GM18870 (cell line): ENCODE data around the gene SLC18A3.

Experiments
- ATAC-seq: cut with Tn5 transposase; IDR thresholded peaks from one replicate; pipeline ENCODE4 v1.9.1; 2021; ENCODE audit warnings: moderate library complexity; ENCODE audit not compliant: unreplicated experiment

Gene SLC18A3

GRCh38 chr10:49647985-49648795 lies 38.1 kb downstream of the SLC18A3 start:
- no peak for ATAC-seq

DNA sequence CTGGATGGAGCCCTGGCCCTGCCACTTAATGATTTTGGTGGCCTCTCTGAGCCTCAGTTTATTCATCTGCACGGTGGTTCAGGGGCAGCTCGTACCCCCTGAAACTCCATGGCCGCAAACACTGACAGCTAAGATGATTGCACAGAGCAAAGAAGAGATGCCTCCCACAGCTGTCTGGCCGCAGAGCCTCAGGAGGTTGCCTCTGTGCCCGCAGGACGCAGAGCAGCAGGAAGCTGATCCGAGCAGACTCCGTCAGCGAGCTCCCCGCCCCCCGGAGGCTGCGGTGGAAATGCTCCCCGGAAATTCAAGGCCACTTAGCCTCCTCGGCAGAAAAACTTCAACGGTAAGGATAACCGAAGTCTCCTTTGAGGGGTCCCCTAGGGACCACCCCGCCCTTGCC lies 39.2 kb downstream of the SLC18A3 start:
- ATAC-seq: no peak

DNA sequence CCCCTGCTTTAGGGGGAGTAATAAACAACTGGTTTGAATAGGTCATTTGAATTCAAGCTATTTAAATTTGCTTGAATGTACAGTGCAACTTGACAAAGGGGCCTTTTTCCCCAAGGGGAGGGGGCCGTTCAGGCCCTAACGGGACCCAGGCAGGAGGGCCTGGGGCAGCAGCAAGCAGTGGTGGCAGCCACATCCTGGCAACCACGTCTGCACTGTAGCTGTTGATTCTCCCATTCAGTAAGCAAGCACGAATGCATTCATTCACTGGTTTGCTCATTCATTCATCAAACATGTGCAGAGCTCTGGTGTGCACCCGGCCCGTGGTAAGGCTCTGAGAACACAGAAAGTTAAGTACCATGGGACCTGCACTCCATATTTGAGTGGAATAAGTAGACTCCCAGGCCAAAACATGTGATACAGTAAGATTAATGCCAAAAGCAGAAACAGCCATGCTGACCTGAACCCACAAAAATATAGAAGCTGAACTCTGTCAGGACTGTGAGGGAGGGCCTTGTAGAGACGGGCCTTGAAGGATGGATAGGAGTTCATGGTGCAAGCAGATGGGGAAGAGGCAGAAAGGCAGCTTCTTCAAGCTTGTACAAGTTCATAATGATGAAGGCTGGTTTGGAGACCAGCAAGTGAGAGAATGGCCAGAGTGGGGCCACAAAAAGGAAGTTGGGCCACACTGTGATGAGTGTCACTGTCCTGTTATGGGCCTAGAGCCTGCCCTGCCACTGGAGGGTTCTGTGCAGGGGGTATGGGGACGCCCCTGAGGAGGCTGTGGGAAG lies 40.0 kb downstream of the SLC18A3 start:
- no peak for ATAC-seq

- ATAC-seq: no peak
These were observed 40.6 kb downstream of the SLC18A3 start for GRCh38 chr10:49650724-49651034.

DNA sequence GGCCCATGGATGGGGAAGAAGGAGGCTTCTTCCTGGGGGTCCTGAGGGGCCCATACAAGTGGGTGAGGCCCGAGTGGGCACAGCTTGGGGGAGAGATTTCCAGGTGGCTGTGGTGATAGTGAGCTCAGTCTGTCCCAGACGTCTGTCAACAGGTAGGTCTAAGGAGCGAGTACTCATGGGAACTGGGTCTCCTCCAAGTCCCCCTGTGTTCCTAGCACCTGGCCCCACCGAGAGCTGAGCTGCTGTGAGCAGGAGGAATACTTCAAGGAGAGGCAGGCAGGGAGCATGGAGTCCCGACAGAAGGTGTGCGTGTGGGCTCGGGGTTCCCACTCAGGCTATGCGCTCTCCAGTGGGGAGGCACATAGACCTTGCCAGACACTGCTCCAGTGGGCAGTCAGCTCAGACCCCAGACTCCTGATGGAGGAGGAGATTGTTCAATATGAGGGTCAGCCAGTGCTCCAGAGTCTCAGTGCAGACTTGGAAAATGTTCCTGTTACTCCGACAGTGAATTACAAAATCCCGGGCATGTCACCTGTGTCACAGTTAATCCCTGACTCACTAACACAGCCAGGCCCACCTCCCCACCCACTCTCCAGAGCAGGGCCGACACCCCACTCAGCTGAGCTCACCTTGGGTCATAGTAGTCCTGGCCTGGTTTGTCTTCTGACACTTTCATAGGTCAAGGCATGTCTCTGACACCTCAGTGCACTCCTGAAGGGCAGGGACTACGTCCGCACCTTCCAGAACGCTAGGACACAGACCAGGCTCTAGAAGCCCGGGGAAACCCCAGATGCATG lies 41.1 kb downstream of the SLC18A3 start:
- no peak for ATAC-seq

DNA sequence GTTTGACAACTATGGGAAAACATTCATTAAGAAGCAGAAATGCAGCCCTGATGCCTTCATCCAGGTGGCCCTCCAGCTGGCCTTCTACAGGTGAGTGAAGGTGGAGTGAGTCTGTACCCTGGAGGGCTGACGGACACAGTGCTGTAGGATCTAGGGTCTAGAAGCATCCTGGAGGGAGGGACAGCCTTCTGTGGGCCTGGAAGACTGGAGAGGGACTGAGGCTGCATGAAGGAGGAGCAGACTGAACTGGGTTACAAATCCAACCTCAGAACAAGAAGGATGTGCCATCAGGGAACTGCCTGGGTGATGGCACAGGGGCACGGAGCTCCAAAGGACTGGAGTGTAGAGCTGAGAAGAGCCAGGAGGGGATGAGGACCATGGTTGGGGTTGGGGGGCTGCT lies 41.8 kb downstream of the SLC18A3 start:
- no peak for ATAC-seq

DNA sequence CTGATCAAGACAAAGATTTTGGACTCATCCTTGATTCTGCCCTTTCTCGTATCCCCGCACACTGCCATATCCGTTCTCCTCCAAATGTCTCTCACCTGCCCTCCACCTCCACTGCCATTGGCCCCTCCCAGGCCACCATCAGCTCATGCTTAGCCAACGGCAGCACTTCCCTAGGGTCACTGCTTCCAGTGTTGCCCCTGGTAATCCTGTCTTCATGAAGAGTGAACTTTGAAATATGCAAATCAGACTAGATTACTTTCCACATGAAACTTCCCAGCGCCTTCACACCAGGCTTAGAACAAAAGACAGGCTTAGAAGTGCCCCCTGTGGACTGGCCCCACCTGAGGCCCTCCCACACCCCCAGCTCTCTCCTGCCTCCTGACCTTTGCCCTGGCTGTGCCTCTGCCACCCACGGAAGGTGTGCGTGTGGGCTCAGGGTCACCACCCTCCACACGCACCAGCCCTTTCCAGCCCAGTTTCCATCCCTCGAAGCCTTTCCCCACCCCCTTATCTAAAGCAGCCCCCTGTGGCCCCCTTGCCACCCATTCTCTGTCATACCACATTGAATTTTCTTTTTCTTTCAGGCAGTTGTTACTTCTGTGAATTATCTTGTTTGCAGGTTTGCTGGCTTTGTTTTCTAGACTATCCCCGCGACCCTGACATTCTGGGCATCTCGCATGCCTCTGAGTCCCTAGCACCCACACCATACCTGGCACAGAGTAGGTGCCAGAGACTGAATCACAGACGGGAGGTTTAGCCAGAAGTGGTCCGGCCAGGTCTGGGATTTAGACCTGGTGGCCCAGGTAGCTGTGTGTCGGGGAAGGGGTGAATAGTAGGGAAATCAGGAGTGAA lies 42.5 kb downstream of the SLC18A3 start:
- ATAC-seq: no peak

- no peak for ATAC-seq
These were observed 43.3 kb downstream of the SLC18A3 start for GRCh38 chr10:49653273-49653929.

- ATAC-seq: no peak
These were observed 44.1 kb downstream of the SLC18A3 start for GRCh38 chr10:49654036-49654693.

DNA sequence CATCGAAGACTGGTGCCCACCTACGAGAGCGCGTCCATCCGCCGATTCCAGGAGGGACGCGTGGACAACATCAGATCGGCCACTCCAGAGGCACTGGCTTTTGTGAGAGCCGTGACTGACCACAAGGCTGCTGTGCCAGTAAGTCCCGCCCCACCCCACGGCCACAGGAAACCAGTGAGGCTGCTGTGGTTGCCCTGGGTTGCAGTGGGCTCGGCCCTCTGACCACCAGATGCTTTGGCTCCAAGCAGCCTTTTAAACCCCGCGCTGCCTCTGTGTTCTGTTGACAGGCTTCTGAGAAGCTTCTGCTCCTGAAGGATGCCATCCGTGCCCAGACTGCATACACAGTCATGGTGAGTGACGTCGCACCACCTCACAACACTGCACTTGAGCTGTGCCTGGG lies 45.0 kb downstream of the SLC18A3 start:
- no peak for ATAC-seq

GRCh38 chr10:49656845-49657493 lies 46.9 kb downstream of the SLC18A3 start:
- ATAC-seq: no peak

DNA sequence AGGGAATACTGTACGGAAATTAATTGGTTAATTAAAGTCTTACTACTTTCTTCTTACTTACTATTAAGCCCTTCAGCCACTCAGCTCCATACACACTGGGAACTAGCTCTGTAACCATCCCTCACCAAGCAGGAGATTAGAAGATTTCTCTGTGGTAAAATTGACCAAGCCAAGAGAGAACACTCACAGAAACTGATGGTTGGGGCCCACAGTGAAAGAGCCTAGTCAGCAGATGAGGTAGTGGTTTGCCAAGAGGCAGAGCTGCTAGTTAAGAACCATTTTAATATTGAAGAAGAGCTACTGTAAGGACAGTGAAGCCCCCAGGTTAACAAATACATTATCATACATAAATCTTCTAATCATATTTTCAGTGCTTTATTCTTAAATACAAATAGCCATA lies 47.5 kb downstream of the SLC18A3 start:
- no peak for ATAC-seq

- ATAC-seq: no peak
These were observed 51.2 kb downstream of the SLC18A3 start for GRCh38 chr10:49661140-49661856.
